Astrocyte of the cerebellum (primary cell): ENCODE measurements around the gene SLC6A2.

Experiments
- DNase-seq: peaks from one replicate; pipeline ENCODE4 v3.0.0-alpha.2; 2011; ENCODE audit warnings: low read depth
- H3K4me3 ChIP-seq: 2 replicates; pipeline ENCODE4 v1.5.1; 2011; ENCODE audit warnings: mild to moderate bottlenecking, low read depth, low read length, moderate library complexity
- in situ Hi-C: cut with HindIII; loops from 2 replicates; pipeline ENCODE4 v1.10.0; 2017; ENCODE audit warnings: low sequenced_read_pairs
- TF ChIP-seq, protein P1 (sequence below): IDR thresholded peaks from 2 replicates; pipeline ENCODE4 v1.5.1; 2012; ENCODE audit warnings: low read length, low read depth, moderate library complexity, mild to moderate bottlenecking; ENCODE audit errors: missing control alignments

Gene SLC6A2

DNA sequence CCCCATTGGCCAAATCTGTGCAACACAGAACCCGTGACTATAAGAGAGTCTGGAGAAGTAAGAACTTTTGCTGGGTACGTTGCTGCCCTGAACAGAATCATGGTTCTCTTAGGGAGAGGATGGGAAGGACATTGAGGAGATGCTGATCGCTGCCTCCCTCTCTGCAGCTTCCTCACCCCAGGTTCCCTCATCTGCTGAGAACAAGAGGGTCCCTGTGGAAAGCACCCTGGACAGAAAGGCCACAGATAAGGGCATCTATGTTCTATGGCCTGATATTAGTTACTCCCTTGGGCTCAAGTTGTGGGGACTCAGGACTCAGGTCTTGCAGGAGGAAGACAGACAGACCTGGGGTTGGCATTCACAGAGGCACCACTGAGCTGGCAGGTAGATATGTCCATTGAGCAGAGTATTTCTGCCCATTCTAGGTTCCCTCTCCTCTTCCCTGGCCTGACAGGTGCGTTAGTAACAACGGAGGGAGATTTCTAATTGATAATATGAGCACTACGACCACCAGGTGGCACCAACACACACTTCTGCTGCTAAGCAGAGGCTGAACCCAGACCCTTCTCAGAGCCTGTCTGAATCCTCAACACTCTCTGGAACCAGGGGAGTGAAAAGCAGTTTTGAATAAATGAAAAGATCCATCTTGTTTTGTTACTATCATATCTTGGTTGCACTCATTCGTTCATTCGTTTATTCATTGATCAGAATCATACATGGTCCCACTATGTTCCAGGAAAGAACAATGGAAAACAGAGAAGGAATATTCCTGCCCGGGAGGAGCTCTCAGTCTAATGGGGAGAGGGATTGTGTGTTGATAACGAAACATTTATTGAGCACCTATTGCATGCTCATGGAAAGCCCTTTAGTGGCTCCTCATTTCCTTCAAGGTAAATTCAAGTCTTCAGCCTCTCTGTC lies 56.4 kb downstream of the SLC6A2 start:
- TF ChIP-seq, protein P1, sequence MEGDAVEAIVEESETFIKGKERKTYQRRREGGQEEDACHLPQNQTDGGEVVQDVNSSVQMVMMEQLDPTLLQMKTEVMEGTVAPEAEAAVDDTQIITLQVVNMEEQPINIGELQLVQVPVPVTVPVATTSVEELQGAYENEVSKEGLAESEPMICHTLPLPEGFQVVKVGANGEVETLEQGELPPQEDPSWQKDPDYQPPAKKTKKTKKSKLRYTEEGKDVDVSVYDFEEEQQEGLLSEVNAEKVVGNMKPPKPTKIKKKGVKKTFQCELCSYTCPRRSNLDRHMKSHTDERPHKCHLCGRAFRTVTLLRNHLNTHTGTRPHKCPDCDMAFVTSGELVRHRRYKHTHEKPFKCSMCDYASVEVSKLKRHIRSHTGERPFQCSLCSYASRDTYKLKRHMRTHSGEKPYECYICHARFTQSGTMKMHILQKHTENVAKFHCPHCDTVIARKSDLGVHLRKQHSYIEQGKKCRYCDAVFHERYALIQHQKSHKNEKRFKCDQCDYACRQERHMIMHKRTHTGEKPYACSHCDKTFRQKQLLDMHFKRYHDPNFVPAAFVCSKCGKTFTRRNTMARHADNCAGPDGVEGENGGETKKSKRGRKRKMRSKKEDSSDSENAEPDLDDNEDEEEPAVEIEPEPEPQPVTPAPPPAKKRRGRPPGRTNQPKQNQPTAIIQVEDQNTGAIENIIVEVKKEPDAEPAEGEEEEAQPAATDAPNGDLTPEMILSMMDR: peak; percentile 69
- in situ Hi-C loops: no loop called here
- peak; percentile 23 for DNase-seq

DNA sequence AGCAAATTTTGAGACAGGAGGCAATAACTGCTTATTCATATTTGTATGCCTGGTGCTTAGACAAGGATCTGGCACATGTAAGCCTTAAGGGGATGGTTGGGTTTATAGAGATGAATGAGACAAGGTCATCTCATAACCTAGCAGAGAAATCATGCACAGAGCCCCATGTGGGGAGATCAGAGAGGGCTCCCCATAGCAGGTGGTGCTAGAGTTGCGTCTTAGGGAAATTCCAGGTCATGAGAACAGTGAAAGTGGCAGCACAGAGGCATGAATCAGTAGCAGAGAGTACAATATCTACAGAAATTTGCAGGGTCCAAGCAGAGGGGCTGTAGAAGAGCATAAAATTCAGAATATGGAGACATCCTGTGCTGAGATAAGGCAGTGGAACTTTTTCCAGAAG lies 57.3 kb downstream of the SLC6A2 start:
- no peak for DNase-seq
- TF ChIP-seq, protein P1: no peak
- no peak overlapping the region for H3K4me3 ChIP-seq
- in situ Hi-C loops: no loop called here

More for the DNA sequence above, 56.4 kb downstream of the SLC6A2 start:
- H3K4me3 ChIP-seq: no peak overlapping the region

DNA sequence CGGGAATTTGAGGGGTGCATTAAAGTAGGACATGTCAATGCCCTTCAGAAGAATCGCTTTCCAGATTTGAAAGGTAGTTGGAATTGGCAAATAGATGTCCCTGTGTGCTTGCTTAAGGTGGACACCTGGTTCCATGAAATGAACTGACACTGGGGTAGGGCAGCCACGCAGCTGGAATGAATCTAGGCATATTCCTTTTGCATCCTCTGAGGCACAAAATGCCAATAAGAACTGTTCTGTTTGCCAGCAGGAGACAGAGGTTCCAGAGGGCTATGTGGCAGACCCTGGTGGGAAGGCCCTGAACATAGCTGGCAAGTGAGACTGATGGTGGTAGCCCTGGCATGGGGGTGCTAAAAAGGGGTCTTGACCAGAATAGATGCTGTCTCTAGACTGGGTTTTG lies 61.5 kb downstream of the SLC6A2 start:
- in situ Hi-C loops: no loop called here
- TF ChIP-seq, protein P1: no peak
- DNase-seq: no peak
- H3K4me3 ChIP-seq: no peak overlapping the region

DNA sequence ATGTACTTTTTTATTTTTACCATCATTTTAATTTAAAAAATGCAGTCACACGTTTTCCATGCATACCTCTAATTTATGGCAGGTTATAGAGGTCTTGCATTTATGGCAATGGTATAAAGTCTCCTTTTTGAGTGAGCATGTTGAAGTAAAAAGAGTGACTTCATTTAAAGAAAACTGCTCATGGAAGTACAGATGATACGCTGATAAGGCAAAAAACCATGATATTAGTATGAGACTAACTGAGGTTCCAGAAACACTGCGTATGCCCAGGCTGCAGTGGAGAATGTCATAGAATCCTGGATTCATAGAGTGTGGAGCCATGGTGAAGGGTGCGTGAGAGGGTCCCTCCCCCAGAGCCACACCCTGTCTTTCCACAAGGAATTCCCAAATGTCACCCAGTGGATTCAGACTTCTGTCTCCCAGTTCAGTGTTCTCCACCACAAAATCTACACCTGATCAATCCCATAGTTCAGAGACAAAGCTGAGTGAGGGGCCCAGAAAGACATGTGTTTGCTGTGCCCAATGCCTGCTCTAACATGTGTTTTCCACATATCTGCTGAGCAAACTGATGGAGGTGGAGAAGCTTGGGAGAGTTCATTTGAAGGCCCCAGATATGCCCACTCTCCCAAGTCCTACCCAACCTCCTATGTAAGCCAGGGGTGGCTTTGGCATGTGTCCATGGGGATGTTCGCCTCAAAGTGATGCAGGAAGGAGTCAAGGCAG lies 69.4 kb downstream of the SLC6A2 start:
- TF ChIP-seq, protein P1: no peak
- in situ Hi-C loops: loop anchor here (25.0 kb wide), 1 partner anchor 288 kb away; no protein-coding TSS in a partner anchor
- DNase-seq: no peak
- H3K4me3 ChIP-seq: no peak overlapping the region

DNA sequence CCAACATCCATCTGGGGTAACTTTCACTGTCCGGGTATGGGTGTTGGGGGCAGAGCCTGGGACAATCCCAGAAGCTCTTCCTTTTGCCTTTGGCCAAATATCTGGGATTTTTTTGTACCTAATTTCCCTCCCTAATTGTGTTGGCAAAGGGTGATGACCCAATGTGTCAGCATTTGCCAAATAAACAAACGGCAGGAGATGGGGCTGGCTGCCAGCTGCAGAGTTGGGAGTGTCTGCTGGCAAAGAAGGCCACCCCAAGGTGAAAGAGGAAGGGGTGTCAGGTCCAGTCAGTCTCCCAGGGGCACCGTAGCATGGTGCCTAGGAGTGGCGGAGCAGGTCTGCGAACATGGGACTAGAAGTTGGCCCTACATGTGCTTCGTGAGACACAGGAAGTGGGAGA lies 73.0 kb downstream of the SLC6A2 start:
- DNase-seq: no peak

DNA sequence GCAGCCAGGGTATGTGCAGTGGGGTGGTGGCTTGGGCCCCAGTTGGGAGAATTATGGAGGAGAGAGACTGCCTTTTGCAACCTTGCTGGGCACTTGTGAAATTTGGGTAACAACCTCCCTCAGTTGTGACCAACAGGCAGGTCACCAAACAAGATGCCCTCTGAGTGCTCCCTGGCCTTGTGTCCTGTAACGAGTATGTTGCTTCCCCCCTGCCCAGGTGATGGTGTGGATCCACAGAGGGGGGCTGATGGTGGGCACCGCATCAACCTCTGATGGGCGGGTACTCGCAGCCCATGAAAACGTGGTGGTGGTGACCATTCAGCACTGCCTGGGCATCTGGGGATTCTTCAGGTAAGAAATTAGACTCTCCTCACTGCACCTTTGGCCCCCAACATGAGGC lies 74.3 kb downstream of the SLC6A2 start:
- no peak for DNase-seq
- in situ Hi-C loops: loop anchor here (25.0 kb wide), 1 partner anchor 293 kb away; no protein-coding TSS in a partner anchor
- H3K4me3 ChIP-seq: no peak overlapping the region
- TF ChIP-seq, protein P1: no peak

More for the DNA sequence above, 73.0 kb downstream of the SLC6A2 start:
- in situ Hi-C loops: loop anchor here (25.0 kb wide), 1 partner anchor 291 kb away; no protein-coding TSS in a partner anchor
- no peak overlapping the region for H3K4me3 ChIP-seq
- TF ChIP-seq, protein P1: no peak
